Fibroblast of lung (primary cell): ENCODE measurements around the gene MIGA1.

Experiments
- EZH2 ChIP-seq: IDR thresholded peaks from 2 replicates; pipeline ENCODE4 v1.5.1; 2012; ENCODE audit warnings: low read length, control low read depth, mild to moderate bottlenecking; ENCODE audit errors: missing control alignments
- TF ChIP-seq, protein P1 (sequence below), 2 donors: IDR thresholded peaks in 1 of 2; conservative IDR thresholded peaks in 1 of 2; 1 replicate in 1 of 2; 2 replicates in 1 of 2; pipeline ENCODE4 v1.5.1; 2011 to 2012; ENCODE audit warnings: low read length in 2 of 2, control low read depth in 1 of 2, inconsistent platforms in 1 of 2, low read depth in 1 of 2, mild to moderate bottlenecking in 1 of 2

DNA sequence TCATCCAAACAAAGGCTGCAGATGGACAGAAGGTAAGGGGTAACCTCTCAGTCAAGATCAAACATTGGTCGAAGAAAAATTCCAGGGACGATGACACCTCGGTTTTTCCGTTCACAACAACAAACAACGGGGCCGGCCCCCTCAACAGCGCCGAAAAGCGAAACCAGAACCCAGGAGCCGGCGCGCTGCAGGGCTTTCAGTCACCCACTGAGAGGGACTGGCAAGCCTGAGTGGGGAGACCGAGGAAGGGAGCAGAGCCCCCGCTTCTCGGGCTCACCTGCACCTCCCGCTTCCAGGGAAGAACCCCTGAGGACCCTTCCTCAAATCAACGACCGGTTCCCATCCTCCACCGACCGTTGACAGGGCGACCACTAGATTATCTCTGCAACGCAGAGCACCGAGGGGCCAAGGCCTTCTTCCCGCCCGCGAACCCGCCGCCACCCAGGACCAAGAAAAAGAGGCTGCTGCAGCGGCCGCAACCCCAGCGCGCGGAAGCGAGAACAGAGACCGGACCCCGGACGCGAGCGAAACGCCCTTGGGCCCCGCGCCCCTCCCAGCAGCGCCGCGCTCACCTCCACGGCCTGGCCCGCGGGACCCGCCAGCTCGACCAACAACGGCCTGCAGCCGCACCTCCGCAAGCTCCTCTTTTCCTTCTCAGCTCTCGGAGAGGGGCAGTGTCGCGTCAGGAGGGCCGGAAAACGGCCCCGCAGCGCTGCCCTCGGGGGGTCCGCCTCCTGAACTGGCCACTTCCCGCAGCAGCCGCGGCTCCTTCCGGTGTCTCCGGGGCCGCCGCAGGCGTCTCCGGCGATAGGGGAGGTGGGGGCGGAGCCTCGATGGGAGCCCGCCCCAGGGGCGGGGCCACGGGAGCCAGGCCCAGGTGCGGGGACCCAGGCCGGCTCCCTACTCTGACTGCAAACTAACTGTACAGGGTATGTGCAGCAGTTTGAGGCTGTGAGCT lies 20.1 kb upstream of the MIGA1 start, which contains the start of gene USP33:
- TF ChIP-seq, protein P1, sequence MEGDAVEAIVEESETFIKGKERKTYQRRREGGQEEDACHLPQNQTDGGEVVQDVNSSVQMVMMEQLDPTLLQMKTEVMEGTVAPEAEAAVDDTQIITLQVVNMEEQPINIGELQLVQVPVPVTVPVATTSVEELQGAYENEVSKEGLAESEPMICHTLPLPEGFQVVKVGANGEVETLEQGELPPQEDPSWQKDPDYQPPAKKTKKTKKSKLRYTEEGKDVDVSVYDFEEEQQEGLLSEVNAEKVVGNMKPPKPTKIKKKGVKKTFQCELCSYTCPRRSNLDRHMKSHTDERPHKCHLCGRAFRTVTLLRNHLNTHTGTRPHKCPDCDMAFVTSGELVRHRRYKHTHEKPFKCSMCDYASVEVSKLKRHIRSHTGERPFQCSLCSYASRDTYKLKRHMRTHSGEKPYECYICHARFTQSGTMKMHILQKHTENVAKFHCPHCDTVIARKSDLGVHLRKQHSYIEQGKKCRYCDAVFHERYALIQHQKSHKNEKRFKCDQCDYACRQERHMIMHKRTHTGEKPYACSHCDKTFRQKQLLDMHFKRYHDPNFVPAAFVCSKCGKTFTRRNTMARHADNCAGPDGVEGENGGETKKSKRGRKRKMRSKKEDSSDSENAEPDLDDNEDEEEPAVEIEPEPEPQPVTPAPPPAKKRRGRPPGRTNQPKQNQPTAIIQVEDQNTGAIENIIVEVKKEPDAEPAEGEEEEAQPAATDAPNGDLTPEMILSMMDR (conservative IDR thresholded peaks at IDR 0.05 in 1 of 2, IDR thresholded peaks at IDR 0.05 in 1 of 2; ENCODE audit: low read depth in 1 of 2, low read length in 2 of 2), result no peak
- no peak for TF ChIP-seq EZH2
